MCF 10A (cell line): ENCODE data around the gene DIPK1A. TPM values are rescaled to one million over a fixed set of nuclear protein-coding genes. Genes with fewer than 3 reads are reported as not detected.
A peak's percentile ranks its signal among the peaks of the same experiment; 100 is the strongest.

Source experiments
- BruUV-seq: library from RNA; stranded (reverse); fragments of 400-500 nt; replicated peaks from 2 replicates; lab custom pipeline; 2021; lab: Mats Ljungman, UMichigan
- CTCF ChIA-PET: fragments of 300-600 bp; sonication (Branson Sonifier 250); formaldehyde crosslinking; extraction: SDS; loops from one replicate; lab custom pipeline; 2021; ENCODE audit warnings: antibody characterized with exemption, inconsistent platforms; lab: Yijun Ruan, JAX
- POLR2A ChIA-PET: fragments of 300-600, 350-650 bp; sonication (Branson Sonifier 250); formaldehyde crosslinking; extraction: SDS; loops from one replicate; lab custom pipeline; 2020; ENCODE audit warnings: antibody characterized with exemption, inconsistent platforms; lab: Yijun Ruan, JAX
- DNase-seq: peaks from one replicate; pipeline ENCODE4 v3.0.0-alpha.2; 2018; ENCODE audit not compliant: unreplicated experiment
- H3K27ac Mint-ChIP-seq: one replicate; pipeline ENCODE4 v1.8.0; 2022; ENCODE audit warnings: mild to moderate bottlenecking, low read depth, mixed read lengths; ENCODE audit not compliant: unreplicated experiment
- H3K27me3 Mint-ChIP-seq: one replicate; pipeline ENCODE4 v1.8.0; 2022; ENCODE audit warnings: mixed read lengths; ENCODE audit not compliant: insufficient read depth, unreplicated experiment
- H3K36me3 Mint-ChIP-seq: one replicate; pipeline ENCODE4 v1.8.0; 2022; ENCODE audit warnings: mild to moderate bottlenecking, moderate library complexity, mixed read lengths; ENCODE audit not compliant: insufficient read depth, unreplicated experiment
- H3K4me1 Mint-ChIP-seq: one replicate; pipeline ENCODE4 v1.8.0; 2022; ENCODE audit warnings: mixed read lengths; ENCODE audit not compliant: insufficient read depth, unreplicated experiment
- H3K4me3 Mint-ChIP-seq: one replicate; pipeline ENCODE4 v1.8.0; 2022; ENCODE audit warnings: mild to moderate bottlenecking, moderate library complexity, mixed read lengths; ENCODE audit not compliant: unreplicated experiment
- H3K9me3 Mint-ChIP-seq: one replicate; pipeline ENCODE4 v1.8.0; 2022; ENCODE audit warnings: mixed read lengths; ENCODE audit not compliant: unreplicated experiment
- CTCF ChIP-seq: fragments of 200-600 bp; IDR thresholded peaks from one replicate; pipeline ENCODE4 v1.8.0; 2022; ENCODE audit warnings: antibody characterized with exemption, mild to moderate bottlenecking; ENCODE audit not compliant: unreplicated experiment
- intact Hi-C: fragments of 100-400 bp; cut with micrococcal nuclease; formaldehyde crosslinking; loops from 2 replicates; pipeline ENCODE4 v1.14.1; 2022
- total RNA-seq: library from RNA; stranded (reverse); gene quantifications from 2 replicates; pipeline ENCODE4 v1.2.3, GENCODE V29; 2022

The DIPK1A gene
- total RNA-seq, 1 experiment from 2014 or later, result 3.8 TPM

DNA sequence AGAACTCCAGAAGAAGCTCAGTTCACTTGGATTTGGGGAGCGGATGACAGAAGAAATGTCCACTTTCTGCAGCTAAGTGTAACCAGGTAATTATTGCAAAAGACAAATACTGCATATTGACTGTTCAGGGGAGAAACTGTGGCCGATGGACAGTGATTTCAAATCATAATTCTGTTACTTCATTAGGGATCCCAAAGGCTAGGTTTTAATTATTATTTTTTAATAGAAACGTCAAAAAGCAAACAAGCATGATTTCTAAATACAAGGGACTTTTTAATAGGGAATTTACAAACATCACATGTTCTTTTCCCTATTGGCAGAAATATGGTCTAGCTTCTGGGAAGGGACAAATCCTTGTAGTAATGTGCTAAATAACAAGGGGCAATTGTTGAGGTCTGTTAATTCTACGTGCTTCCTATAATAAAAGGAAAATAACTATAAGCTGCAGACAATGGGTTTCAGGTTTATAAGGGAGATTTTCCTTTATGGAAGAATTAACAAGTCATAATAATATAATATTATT lies 15.5 kb downstream of the DIPK1A start:
- POLR2A ChIA-PET, result no interaction called here
- DNase-seq, result no peak
- BruUV-seq, result no TSS peak

GRCh38 chr1:92944901-92945747 lies 16.1 kb downstream of the DIPK1A start:
- no peak overlapping the region for H3K4me3 Mint-ChIP-seq
- TF ChIP-seq CTCF, result no peak
- H3K4me1 Mint-ChIP-seq, result no peaks in the 10 kb centered on the region
- no TSS peak for BruUV-seq
- ChIA-PET POLR2A (interaction anchor here (1.2 kb wide), 1 partner anchor 19 kb away, joined by 3 read pairs; no protein-coding TSS in a partner anchor), CTCF (interaction anchor here (0.6 to 1.7 kb wide), 3 partner anchors 15 to 681 kb away, joined by 4 to 5 read pairs (median 4); partner anchors contain the start of gene DIPK1A)
- no peaks in the 10 kb centered on the region for H3K36me3 Mint-ChIP-seq
- peaks cover 12% of the 10 kb centered on the region for H3K9me3 Mint-ChIP-seq
- no peaks in the 10 kb centered on the region for H3K27me3 Mint-ChIP-seq
- DNase-seq, result no peak
- intact Hi-C loops, result no loop called here
- H3K27ac Mint-ChIP-seq, result peak overlapping the region; percentile 6

More for the DNA sequence above, 15.5 kb downstream of the DIPK1A start:
- Mint-ChIP-seq H3K27ac (no peak overlapping the region), H3K9me3 (peaks cover 8% of the 10 kb centered on the region), H3K27me3 (no peaks in the 10 kb centered on the region), H3K36me3 (no peaks in the 10 kb centered on the region), H3K4me1 (no peaks in the 10 kb centered on the region), H3K4me3 (no peak overlapping the region)
- CTCF ChIA-PET, result interaction anchor here (1.0 kb wide), 1 partner anchor 33 kb away, joined by 4 read pairs; no protein-coding TSS in a partner anchor
- no peak for TF ChIP-seq CTCF
- intact Hi-C loops, result no loop called here

GRCh38 chr1:92943502-92943847 lies 17.8 kb downstream of the DIPK1A start:
- ChIA-PET POLR2A (interaction anchor here (1.2 to 1.4 kb wide), 2 partner anchors 9 to 18 kb away, joined by 3 read pairs; no protein-coding TSS in a partner anchor), CTCF (interaction anchor here (0.9 to 1.7 kb wide), 5 partner anchors 12 to 119 kb away, joined by 3 to 4 read pairs (median 4); partner anchors contain the start of gene DIPK1A)
- intact Hi-C loops, result no loop called here
- no peak overlapping the region for H3K27ac Mint-ChIP-seq
- H3K27me3 Mint-ChIP-seq, result no peaks in the 10 kb centered on the region
- no peaks in the 10 kb centered on the region for H3K4me1 Mint-ChIP-seq
- BruUV-seq, result no TSS peak
- H3K9me3 Mint-ChIP-seq, result peaks cover 15% of the 10 kb centered on the region
- H3K36me3 Mint-ChIP-seq, result no peaks in the 10 kb centered on the region
- no peak for DNase-seq
- TF ChIP-seq CTCF, result no peak
- no peak overlapping the region for H3K4me3 Mint-ChIP-seq

DNA sequence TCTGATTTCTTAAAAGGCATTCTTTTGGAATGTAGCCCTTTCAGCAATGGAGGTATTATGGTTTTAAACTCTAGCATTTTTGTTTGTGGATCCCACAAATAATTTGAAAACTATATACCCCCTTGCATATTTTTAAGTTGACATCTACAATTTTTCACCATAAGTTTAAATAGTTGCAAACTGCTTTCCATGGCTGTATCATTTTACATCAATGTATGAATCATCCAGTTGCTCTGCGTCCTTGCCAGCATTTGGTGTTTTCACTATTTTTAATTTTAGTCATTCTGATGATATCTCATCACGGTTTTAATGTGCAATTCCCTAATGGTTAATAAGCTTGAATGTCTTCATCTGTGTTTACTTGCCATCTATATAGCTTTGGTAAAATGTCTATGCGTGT lies 20.7 kb downstream of the DIPK1A start:
- Mint-ChIP-seq H3K4me1 (no peaks in the 10 kb centered on the region), H3K27me3 (no peaks in the 10 kb centered on the region), H3K9me3 (peaks cover 7% of the 10 kb centered on the region), H3K36me3 (no peaks in the 10 kb centered on the region), H3K4me3 (no peak overlapping the region), H3K27ac (no peak overlapping the region)
- BruUV-seq, result no TSS peak
- ChIA-PET POLR2A (interaction anchor here (2.3 kb wide), 1 partner anchor 31 kb away, joined by 8 read pairs; no protein-coding TSS in a partner anchor), CTCF (interaction anchor here (0.7 to 0.9 kb wide), 2 partner anchors 17 to 63 kb away, joined by 3 to 4 read pairs; no protein-coding TSS in a partner anchor)
- no peak for TF ChIP-seq CTCF
- intact Hi-C loops, result no loop called here
- no peak for DNase-seq
